GM18511 (cell line): ENCODE measurements around the gene TSSK2.
"Not testable (repeated sequence)": the region's sequence is repeated elsewhere in the genome, so short reads cannot be mapped to it uniquely, and the experiment has no call there.

ENCODE experiments used
- ATAC-seq: cut with Tn5 transposase; IDR thresholded peaks from one replicate; pipeline ENCODE4 v1.9.1; 2021; ENCODE audit warnings: mild to moderate bottlenecking, moderate library complexity; ENCODE audit not compliant: unreplicated experiment

The TSSK2 gene

DNA sequence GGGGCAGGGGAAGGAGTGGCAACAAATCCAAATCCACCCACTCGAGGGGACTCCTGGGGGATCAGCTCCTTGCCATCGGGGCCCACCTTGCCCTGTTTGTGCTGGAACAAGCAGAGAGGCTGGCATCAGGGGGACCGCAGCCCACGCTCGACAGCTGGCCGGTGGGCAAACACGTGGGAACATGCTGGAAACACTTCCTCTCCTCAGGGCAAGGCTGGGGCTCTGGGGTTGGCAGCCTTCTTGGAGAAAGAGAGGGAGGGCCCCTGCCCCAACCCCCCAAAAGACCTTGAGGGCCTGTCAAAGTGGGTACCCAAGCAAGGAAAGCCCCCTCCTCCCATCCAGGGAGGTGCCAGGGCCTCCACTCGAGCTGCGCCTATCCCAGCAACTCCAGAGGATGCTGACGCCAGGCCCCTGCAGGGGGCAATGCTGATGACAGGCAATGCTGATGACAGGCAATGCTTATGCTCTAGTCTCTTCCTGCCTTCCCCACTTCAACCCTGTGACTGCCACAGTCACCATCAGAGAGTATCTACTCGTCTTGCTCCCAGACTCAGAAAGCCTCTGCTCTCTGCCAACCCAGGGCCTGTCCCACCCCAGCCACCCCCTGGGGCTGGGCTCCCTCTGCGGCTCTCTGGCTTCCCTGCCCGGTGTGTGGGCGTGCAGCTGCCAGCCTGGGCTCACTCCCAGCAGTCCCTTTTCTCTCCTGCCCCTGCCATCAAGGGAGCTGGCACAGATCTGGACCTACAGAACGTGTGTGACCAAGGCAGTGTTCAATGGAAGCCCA lies 7.3 kb downstream of the TSSK2 start:
- ATAC-seq: no peak

GRCh38 chr22:19139001-19139356 lies 7.9 kb downstream of the TSSK2 start:
- no peak for ATAC-seq

DNA sequence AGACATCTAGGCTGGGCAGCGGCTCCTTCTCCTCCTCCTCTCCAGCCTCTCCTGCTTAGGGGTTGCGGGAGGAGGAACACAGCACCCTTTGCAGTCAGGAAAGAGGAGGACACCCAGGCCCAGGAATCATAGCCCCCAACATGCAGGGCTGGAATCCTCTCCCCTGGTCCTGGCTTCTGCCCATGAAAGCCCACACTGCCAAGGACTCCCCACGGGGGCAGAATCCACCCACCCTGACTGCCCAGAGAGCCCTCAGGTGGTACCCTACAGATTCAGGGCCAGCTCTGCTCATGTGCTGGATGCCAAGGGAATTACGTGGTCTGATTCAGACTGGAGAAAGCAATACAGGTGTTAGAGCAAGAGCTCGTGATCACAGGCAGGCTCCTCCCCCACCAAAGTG lies 8.9 kb downstream of the TSSK2 start:
- ATAC-seq: no peak

- ATAC-seq: no peak
Observed at GRCh38 chr22:19142394-19142793, 11.3 kb downstream of the TSSK2 start.

GRCh38 chr22:19143212-19143611 lies 12.1 kb downstream of the TSSK2 start:
- ATAC-seq: no peak

GRCh38 chr22:19143967-19144400 lies 12.9 kb downstream of the TSSK2 start:
- no peak for ATAC-seq

- ATAC-seq: no peak
Observed at GRCh38 chr22:19146215-19146968, 15.3 kb downstream of the TSSK2 start.

- ATAC-seq: no peak
Observed at GRCh38 chr22:19147195-19147780, 16.2 kb downstream of the TSSK2 start.

- ATAC-seq: no peak
Observed at GRCh38 chr22:19148417-19149046, 17.4 kb downstream of the TSSK2 start.

DNA sequence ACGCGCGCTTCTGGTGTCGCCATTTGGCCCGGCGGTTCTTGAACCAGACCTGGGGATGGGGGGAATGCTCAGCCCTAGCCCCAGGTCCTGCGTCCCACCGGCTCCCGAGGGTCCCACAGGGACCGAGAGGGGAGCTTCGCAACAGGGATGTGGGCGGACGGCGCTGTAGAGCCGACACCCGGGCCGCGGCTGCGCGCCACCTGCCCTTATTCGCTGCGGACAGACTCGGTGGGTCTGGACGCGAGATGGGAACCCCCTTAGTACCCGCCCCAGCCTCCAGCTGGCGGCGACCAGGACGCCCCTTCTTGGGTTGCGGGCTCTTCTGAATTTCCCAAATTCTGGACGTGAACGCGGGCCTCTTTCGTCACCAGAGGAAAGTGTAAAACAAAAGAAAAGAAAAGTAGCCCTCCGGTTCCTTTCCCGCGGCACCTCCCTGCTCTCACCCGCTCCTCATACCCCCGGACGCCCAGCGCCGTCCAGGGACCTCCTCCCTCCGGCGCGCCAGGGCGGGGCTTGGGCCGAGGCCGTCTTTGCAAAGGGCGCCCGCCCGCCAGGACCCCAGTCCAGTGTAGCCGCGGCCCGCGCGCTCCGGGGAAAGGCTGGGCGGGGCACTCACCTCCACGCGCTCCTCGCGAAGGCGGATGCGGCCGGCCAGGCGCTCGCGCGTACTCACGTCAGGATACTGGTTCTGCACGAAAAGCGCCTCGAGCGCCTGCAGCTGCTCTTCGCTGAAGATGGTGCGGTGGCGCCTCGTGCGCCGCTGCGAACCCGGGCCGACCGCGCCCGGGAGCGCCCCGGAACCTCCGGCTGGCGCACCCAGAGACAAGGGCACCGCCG lies 18.2 kb downstream of the TSSK2 start:
- ATAC-seq: no peak

DNA sequence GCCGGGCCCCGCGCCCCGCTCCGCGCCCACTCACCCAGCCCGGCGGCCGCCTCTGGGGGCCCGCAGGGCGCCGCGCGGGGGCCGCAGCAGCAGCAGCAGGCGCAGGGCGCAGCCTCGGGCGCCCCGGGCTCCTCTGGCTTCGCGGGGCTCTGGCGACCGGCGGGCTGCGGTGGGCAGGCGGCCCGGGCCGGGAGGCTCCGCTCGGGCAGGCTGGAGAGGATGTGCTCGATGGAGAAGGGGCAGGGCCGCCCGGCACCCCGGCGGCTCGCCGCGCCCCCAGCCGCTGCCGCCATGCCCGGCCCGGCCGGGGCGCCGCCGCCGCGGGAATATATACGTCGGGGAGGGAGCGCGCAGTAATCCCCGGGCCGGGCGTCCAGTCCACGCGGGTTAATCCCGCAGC lies 18.9 kb downstream of the TSSK2 start, which contains the start of gene GSC2:
Gene GSC2, minus strand, starts transcription at position 302 of the 400 bp plus-strand sequence. Its CDS starts 9 bp downstream, at position 293.
- no peak for ATAC-seq

DNA sequence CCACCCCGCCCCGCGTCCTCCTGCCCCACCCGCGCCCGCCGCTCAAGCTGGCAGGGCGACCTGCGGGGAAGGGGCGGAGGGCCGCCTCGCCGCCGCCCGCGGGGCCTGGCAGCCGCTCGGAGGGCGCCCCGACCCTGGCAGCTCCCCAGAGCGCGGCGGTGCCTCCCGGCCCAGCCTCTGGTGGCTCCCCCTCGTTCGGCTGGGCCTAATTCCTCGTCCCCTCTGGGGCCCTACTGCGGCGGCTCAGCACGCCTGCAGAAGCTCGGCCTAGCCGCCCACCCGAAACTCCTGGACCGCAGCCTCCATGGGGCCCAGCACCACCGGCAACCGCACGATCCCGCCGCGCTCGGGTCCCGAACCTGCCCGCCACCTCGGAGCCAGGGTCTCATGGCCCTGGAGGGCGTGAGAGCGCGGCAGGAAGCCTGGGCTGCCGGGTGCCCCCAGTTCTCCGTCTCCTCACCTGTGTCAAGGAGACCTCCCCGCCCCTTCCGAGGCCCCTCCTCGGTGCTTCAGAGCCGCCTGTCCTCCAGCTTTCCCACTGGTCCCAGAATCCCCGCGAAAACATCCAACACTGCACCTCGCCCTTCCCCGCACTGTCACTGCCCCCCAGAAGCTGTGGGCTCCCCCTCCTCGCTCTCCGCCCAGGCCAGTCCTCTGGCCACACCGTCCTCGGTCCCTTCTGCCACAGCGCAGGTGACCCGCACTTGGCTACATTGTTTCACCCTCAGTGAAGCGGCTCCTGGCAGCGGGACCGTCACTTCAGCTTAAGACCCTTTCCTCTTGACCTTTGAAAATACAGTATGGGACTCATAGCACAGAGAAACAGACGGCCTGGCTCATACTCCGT lies 19.6 kb downstream of the TSSK2 start:
- ATAC-seq: no peak

- ATAC-seq: no peak
Observed at GRCh38 chr22:19151329-19152191, 20.5 kb downstream of the TSSK2 start.

DNA sequence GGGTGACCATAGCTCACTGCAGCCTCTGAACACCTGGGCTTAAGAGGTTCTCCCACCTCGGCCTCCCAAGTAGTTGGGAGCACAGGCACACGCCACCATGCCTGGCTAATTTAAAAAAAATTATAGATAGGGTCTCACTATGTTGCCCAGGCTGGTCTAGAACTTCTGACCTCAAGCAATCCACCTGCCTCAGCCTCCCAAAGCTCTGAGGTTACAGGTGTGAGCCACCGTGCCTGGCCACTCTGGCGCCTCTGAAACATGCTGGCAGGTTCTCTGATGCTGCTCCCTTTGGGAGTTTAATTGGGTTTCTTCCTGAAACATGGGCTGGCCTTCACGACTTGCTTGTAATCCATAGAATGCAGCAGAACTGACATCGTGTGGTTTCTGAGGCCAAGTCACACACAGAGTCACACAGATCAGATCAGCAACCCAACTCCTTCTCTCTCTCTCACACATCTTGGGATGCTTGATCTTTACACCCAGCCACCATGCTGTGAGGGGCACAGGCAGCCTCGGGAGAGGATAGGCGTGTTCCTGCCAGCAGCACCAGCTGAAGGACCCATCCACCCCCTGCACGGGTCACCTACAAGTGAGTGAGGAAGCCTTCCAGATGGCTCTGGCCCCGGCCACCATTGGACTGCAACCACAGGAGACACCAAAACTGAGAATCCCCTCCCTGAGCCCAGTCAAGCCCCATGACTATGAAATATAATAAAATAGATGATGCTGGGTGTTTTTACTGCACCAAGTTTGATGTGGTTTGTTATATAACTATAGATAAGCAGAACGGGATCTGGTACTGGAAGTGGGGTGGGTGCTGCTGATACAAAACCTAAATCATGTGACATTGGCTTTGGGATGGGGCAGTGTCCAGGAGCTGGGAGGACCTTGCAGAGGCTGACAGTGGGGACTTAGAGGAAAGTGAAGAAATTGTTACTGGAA lies 22.1 kb downstream of the TSSK2 start:
- no peak for ATAC-seq

- ATAC-seq: not testable (repeated sequence)
Observed at GRCh38 chr22:19156109-19156508, 25.0 kb downstream of the TSSK2 start.

- not testable (repeated sequence) for ATAC-seq
Observed at GRCh38 chr22:19158649-19159048, 27.5 kb downstream of the TSSK2 start.

DNA sequence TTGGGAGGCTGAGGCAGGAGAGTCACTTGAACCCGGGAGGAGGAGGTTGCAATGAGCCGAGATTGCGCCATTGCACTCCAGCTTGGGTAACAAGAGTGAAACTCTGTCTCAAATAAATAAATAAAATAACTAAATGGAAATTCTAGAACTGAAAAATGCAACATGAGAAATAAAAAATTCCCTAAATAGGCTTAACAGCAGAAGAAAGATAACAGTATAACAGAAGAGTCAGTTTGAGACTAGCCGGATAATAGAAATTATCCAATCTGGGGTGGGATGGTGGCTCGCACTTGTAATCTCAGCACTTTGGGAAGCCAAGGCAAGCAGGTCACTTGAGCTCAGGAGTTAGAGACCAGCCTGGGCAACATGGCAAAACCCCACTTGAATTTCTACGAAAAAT lies 33.3 kb downstream of the TSSK2 start:
- no peak for ATAC-seq

DNA sequence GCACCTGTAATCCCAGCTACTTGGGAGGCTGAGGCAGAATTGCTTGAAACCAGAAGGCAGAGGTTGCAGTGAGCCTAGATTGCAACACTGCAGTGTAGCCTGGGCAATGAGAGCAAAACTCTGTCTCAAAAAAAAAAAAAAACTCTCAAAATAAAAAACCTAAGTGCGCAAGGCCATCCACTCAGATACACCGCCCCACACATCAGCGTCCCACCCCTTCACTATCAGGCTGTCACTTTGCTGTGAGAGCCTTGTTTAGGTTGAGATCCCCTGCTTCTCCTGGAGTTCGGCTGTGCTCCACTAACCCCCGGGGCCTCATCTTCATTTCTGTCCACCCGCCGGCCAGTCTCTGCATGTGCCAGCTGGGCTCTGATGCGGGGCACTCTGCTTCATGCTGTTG lies 35.3 kb downstream of the TSSK2 start:
- ATAC-seq: no peak
